Trophoblast cell (in vitro differentiated cells and primary cell): Measurements from ENCODE around the gene CCDC93.
A peak's percentile ranks its signal among the peaks of the same experiment; 100 is the strongest.

Source experiments
- DNase-seq, 2 donors: peaks; one replicate each; pipeline ENCODE4 v3.0.0-alpha.2; 2016
- H2AFZ ChIP-seq: 2 replicates; pipeline ENCODE4 v1.6.1; 2013; ENCODE audit warnings: low read length, moderate library complexity, mild to moderate bottlenecking; ENCODE audit not compliant: insufficient read depth, poor library complexity
- H2AK5ac ChIP-seq: 2 replicates; pipeline ENCODE4 v1.6.1; 2013; ENCODE audit warnings: mild to moderate bottlenecking, low read length
- H2BK120ac ChIP-seq: 2 replicates; pipeline ENCODE4 v1.6.1; 2013; ENCODE audit warnings: low read length, mild to moderate bottlenecking, moderate library complexity; ENCODE audit not compliant: insufficient read depth, poor library complexity
- H2BK12ac ChIP-seq: 2 replicates; pipeline ENCODE4 v1.6.1; 2013; ENCODE audit warnings: mild to moderate bottlenecking, low read length, moderate library complexity
- H2BK5ac ChIP-seq: 2 replicates; pipeline ENCODE4 v1.6.1; 2013; ENCODE audit warnings: low read length, low read depth, moderate library complexity, mild to moderate bottlenecking; ENCODE audit not compliant: poor library complexity
- H3K14ac ChIP-seq: 2 replicates; pipeline ENCODE4 v1.6.1; 2013; ENCODE audit warnings: mild to moderate bottlenecking, low read length
- H3K18ac ChIP-seq: 2 replicates; pipeline ENCODE4 v1.6.1; 2013; ENCODE audit warnings: mild to moderate bottlenecking, low read length
- H3K23ac ChIP-seq: 2 replicates; pipeline ENCODE4 v1.6.1; 2013; ENCODE audit warnings: low read length
- H3K27ac ChIP-seq: 2 replicates; pipeline ENCODE4 v1.5.1; 2013; ENCODE audit warnings: low read depth, mild to moderate bottlenecking, inconsistent platforms, low read length, moderate library complexity
- H3K27me3 ChIP-seq: 2 replicates; pipeline ENCODE4 v1.6.1; 2013; ENCODE audit warnings: inconsistent platforms, mild to moderate bottlenecking, low read length, moderate library complexity; ENCODE audit not compliant: insufficient read depth
- H3K36me3 ChIP-seq, 2 experiments: 1 replicate in 1 of 2; 2 replicates in 1 of 2; pipeline ENCODE4 v1.6.1; 2013; ENCODE audit warnings: low read length in 2 of 2, mild to moderate bottlenecking in 2 of 2, moderate library complexity in 1 of 2; ENCODE audit not compliant: insufficient read depth in 2 of 2, control insufficient read depth in 1 of 2
- H3K4ac ChIP-seq: 2 replicates; pipeline ENCODE4 v1.6.1; 2013; ENCODE audit warnings: low read depth, mild to moderate bottlenecking, low read length, moderate library complexity
- H3K4me1 ChIP-seq, 2 experiments: 1 replicate in 1 of 2; 2 replicates in 1 of 2; pipeline ENCODE4 v1.6.1; 2013; ENCODE audit warnings: low read length in 2 of 2, mild to moderate bottlenecking in 2 of 2, moderate library complexity in 1 of 2; ENCODE audit not compliant: insufficient read depth in 2 of 2, control insufficient read depth in 1 of 2
- H3K4me2 ChIP-seq: 2 replicates; pipeline ENCODE4 v1.6.1; 2013; ENCODE audit warnings: inconsistent platforms, mild to moderate bottlenecking, low read length, moderate library complexity
- H3K4me3 ChIP-seq: 2 replicates; pipeline ENCODE4 v1.5.1; 2013; ENCODE audit warnings: mild to moderate bottlenecking, low read depth, low read length, inconsistent platforms
- H3K79me1 ChIP-seq: one replicate; pipeline ENCODE4 v1.6.1; 2013; ENCODE audit warnings: low read length
- H3K79me2 ChIP-seq: 2 replicates; pipeline ENCODE4 v1.6.1; 2013; ENCODE audit warnings: low read length, mild to moderate bottlenecking; ENCODE audit not compliant: control insufficient read depth, insufficient read depth, poor library complexity
- H3K9ac ChIP-seq: 2 replicates; pipeline ENCODE4 v1.6.1; 2013; ENCODE audit warnings: mild to moderate bottlenecking, low read length
- H3K9me3 ChIP-seq: 2 replicates; pipeline ENCODE4 v1.6.1; 2013; ENCODE audit warnings: low read depth, mild to moderate bottlenecking, control low read depth, inconsistent platforms, low read length; ENCODE audit not compliant: insufficient read depth
- H4K12ac ChIP-seq: 2 replicates; pipeline ENCODE4 v1.6.1; 2013; ENCODE audit warnings: low read depth, mild to moderate bottlenecking, low read length, moderate library complexity
- H4K8ac ChIP-seq: 2 replicates; pipeline ENCODE4 v1.6.1; 2013; ENCODE audit warnings: low read depth, mild to moderate bottlenecking, low read length, moderate library complexity
- H4K91ac ChIP-seq: one replicate; pipeline ENCODE4 v1.6.1; 2013; ENCODE audit warnings: low read depth, mild to moderate bottlenecking, low read length, moderate library complexity
- WGBS: extraction: QIAGEN DNeasy Blood & Tissue Kit; methylation state at CpG from one replicate; pipeline ENCODE4 v1.1.7; 2013; ENCODE audit warnings: missing lambda C conversion rate; ENCODE audit not compliant: insufficient read length, insufficient coverage; ENCODE audit errors: extremely low coverage; 5-methylcytosine and 5-hydroxymethylcytosine counted together

The CCDC93 gene

GRCh38 chr2:117976581-117976980 lies 37.3 kb downstream of the CCDC93 start:
- no CpG with 5 or more reads among the region's 3 CpGs for WGBS
- H3K36me3 ChIP-seq, result peaks cover 18 to 20% of the 10 kb centered on the region in 2 experiments
- no peak overlapping the region for H2AK5ac ChIP-seq

GRCh38 chr2:117973498-117974082 lies 40.3 kb downstream of the CCDC93 start:
- H3K79me2 ChIP-seq, result no peaks in the 10 kb centered on the region
- no peak for DNase-seq
- H3K9ac ChIP-seq, result peak overlapping the region; percentile 34
- no peak overlapping the region for H3K14ac ChIP-seq
- H3K4ac ChIP-seq, result no peak overlapping the region
- H3K27ac ChIP-seq, result no peak overlapping the region
- no peaks in the 10 kb centered on the region for H3K27me3 ChIP-seq
- no peak overlapping the region for H2BK12ac ChIP-seq
- H3K4me3 ChIP-seq, result no peak overlapping the region
- H2AK5ac ChIP-seq, result no peak overlapping the region
- no peaks in the 10 kb centered on the region for H3K79me1 ChIP-seq
- no peak overlapping the region for H4K91ac ChIP-seq
- H3K9me3 ChIP-seq, result no peaks in the 10 kb centered on the region
- H3K18ac ChIP-seq, result no peak overlapping the region
- H2AFZ ChIP-seq, result no peak overlapping the region
- H3K23ac ChIP-seq, result no peak overlapping the region
- no peak overlapping the region for H4K12ac ChIP-seq
- no peak overlapping the region for H2BK5ac ChIP-seq
- H2BK120ac ChIP-seq, result no peak overlapping the region
- WGBS, result no CpG with 5 or more reads among the region's 9 CpGs
- H3K36me3 ChIP-seq, result peaks cover 22 to 27% of the 10 kb centered on the region in 2 experiments
- H4K8ac ChIP-seq, result no peak overlapping the region
- H3K4me2 ChIP-seq, result no peak overlapping the region
- H3K4me1 ChIP-seq, result peaks cover 0 to 5% of the 10 kb centered on the region in 2 experiments

More at GRCh38 chr2:117976581-117976980, 37.3 kb downstream of the CCDC93 start:
- no peaks in the 10 kb centered on the region for H3K79me2 ChIP-seq
- H4K8ac ChIP-seq, result no peak overlapping the region
- no peak overlapping the region for H3K27ac ChIP-seq
- H3K23ac ChIP-seq, result no peak overlapping the region
- H3K18ac ChIP-seq, result no peak overlapping the region
- no peak overlapping the region for H2BK5ac ChIP-seq
- no peak overlapping the region for H2BK120ac ChIP-seq
- no peak overlapping the region for H4K12ac ChIP-seq
- H3K27me3 ChIP-seq, result no peaks in the 10 kb centered on the region
- H4K91ac ChIP-seq, result no peak overlapping the region
- no peak overlapping the region for H2BK12ac ChIP-seq
- no peak overlapping the region for H2AFZ ChIP-seq
- H3K4me2 ChIP-seq, result no peak overlapping the region
- no peak overlapping the region for H3K9ac ChIP-seq
- no peak overlapping the region for H3K4ac ChIP-seq
- H3K14ac ChIP-seq, result no peak overlapping the region
- no peak overlapping the region for H3K4me3 ChIP-seq
- no peaks in the 10 kb centered on the region for H3K79me1 ChIP-seq
- no peaks in the 10 kb centered on the region for H3K9me3 ChIP-seq
- DNase-seq, result peak; percentile 48 to 54
- H3K4me1 ChIP-seq, result peaks cover 0 to 5% of the 10 kb centered on the region in 2 experiments

- no peak overlapping the region for H2BK12ac ChIP-seq
- H3K4ac ChIP-seq, result no peak overlapping the region
- H4K12ac ChIP-seq, result no peak overlapping the region
- peaks cover 20 to 25% of the 10 kb centered on the region in 2 experiments for H3K36me3 ChIP-seq
- H4K91ac ChIP-seq, result no peak overlapping the region
- no peak overlapping the region for H2BK120ac ChIP-seq
- no peaks in the 10 kb centered on the region for H3K79me2 ChIP-seq
- no peak overlapping the region for H4K8ac ChIP-seq
- WGBS, result no CpG with 5 or more reads among the region's 6 CpGs
- H3K4me2 ChIP-seq, result peak overlapping the region; percentile 28
- no peak overlapping the region for H2AK5ac ChIP-seq
- no peak overlapping the region for H3K18ac ChIP-seq
- H3K14ac ChIP-seq, result no peak overlapping the region
- no peak overlapping the region for H2AFZ ChIP-seq
- peak; percentile 43 to 61 for DNase-seq
- H3K79me1 ChIP-seq, result no peaks in the 10 kb centered on the region
- H3K27ac ChIP-seq, result no peak overlapping the region
- no peak overlapping the region for H3K4me3 ChIP-seq
- peaks cover 0 to 5% of the 10 kb centered on the region in 2 experiments for H3K4me1 ChIP-seq
- H3K23ac ChIP-seq, result no peak overlapping the region
- no peaks in the 10 kb centered on the region for H3K9me3 ChIP-seq
- no peak overlapping the region for H3K9ac ChIP-seq
- H2BK5ac ChIP-seq, result no peak overlapping the region
- no peaks in the 10 kb centered on the region for H3K27me3 ChIP-seq
These were observed 41.3 kb downstream of the CCDC93 start for GRCh38 chr2:117972476-117973123.

- Histone ChIP-seq H3K27me3 (no peaks in the 10 kb centered on the region), H4K12ac (no peak overlapping the region), H3K4ac (no peak overlapping the region), H3K4me3 (no peak overlapping the region), H3K4me1 (peaks cover 0 to 5% of the 10 kb centered on the region in 2 experiments), H3K79me2 (no peaks in the 10 kb centered on the region), H3K9ac (no peak overlapping the region), H2AFZ (no peak overlapping the region), H3K4me2 (no peak overlapping the region), H2BK120ac (no peak overlapping the region), H3K9me3 (no peaks in the 10 kb centered on the region), H3K18ac (no peak overlapping the region), H2BK12ac (no peak overlapping the region), H2BK5ac (no peak overlapping the region), H3K27ac (no peak overlapping the region), H3K14ac (no peak overlapping the region), H4K91ac (no peak overlapping the region), H3K23ac (no peak overlapping the region), H2AK5ac (no peak overlapping the region), H4K8ac (no peak overlapping the region), H3K36me3 (peaks cover 6 to 14% of the 10 kb centered on the region in 2 experiments), H3K79me1 (no peaks in the 10 kb centered on the region)
- DNase-seq, result no peak
- 100% methylated on average over 1 of the region's 2 CpGs for WGBS
These were observed 45.1 kb downstream of the CCDC93 start for GRCh38 chr2:117968722-117969121.
